SK-N-SH (cell line): ENCODE measurements around the gene TMCC3.

Experiments used
- EP300 ChIP-seq, 2 experiments: IDR thresholded peaks; 2 replicates each; pipeline versions ENCODE4 v1.4.0 to v1.6.1; 2012; ENCODE audit warnings: borderline replicate concordance in 1 of 2, low read depth in 1 of 2, low read length in 1 of 2
- FOXJ3 ChIP-seq: sonication (generic); formaldehyde crosslinking; IDR thresholded peaks from 2 replicates; pipeline ENCODE4 v1.5.1; 2020; ENCODE audit warnings: mild to moderate bottlenecking, missing genetic modification reagents
- MEF2A ChIP-seq: IDR thresholded peaks from 2 replicates; pipeline ENCODE4 v1.4.0; 2012; ENCODE audit warnings: low read depth, borderline replicate concordance
- POLR2AphosphoS5 ChIP-seq: IDR thresholded peaks from 2 replicates; pipeline ENCODE4 v1.6.1; 2012; ENCODE audit warnings: low read depth, low read length
- RAD21 ChIP-seq: IDR thresholded peaks from 2 replicates; pipeline ENCODE4 v1.6.1; 2012; ENCODE audit warnings: mild to moderate bottlenecking, low read length
- TCF12 ChIP-seq: IDR thresholded peaks from 2 replicates; pipeline ENCODE4 v1.4.0; 2012
- YY1 ChIP-seq: IDR thresholded peaks from 2 replicates; pipeline ENCODE4 v1.4.0; 2012; ENCODE audit warnings: low read depth, mild to moderate bottlenecking
- TF ChIP-seq, protein P1 (sequence below): fragments of 200-600 bp; sonication (generic); IDR thresholded peaks from 2 replicates; pipeline ENCODE4 v1.6.1; 2017; ENCODE audit warnings: antibody characterized with exemption, mild to moderate bottlenecking, moderate library complexity

DNA sequence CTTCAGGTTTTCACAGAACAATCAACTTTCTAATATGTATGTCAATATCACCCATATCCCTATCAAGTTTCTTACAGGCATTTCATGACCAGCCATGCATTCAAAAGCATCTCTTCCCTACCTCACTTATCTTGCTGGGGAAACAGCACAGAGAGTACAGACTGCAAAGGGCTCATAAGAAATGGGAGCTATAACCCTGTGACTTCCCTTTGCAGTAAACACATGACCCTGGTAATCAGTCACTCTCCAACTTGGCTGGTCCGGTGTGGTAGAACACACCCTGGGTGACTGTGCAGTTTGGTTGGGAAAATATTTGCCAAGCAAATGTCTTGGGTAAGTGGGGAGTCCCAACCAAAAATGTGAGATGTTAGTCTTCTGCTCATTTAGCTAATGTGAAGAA lies 49.4 kb upstream of the TMCC3 start:
- TF ChIP-seq, protein P1, sequence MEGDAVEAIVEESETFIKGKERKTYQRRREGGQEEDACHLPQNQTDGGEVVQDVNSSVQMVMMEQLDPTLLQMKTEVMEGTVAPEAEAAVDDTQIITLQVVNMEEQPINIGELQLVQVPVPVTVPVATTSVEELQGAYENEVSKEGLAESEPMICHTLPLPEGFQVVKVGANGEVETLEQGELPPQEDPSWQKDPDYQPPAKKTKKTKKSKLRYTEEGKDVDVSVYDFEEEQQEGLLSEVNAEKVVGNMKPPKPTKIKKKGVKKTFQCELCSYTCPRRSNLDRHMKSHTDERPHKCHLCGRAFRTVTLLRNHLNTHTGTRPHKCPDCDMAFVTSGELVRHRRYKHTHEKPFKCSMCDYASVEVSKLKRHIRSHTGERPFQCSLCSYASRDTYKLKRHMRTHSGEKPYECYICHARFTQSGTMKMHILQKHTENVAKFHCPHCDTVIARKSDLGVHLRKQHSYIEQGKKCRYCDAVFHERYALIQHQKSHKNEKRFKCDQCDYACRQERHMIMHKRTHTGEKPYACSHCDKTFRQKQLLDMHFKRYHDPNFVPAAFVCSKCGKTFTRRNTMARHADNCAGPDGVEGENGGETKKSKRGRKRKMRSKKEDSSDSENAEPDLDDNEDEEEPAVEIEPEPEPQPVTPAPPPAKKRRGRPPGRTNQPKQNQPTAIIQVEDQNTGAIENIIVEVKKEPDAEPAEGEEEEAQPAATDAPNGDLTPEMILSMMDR: no peak
- TF ChIP-seq YY1 (no peak), FOXJ3 (CRISPR knock-in tag) (no peak), RAD21 (no peak), MEF2A (no peak), POLR2AphosphoS5 (no peak), TCF12 (no peak), EP300 (IDR thresholded peaks at IDR 0.05; ENCODE audit: borderline replicate concordance in 1 of 2, low read depth in 1 of 2, low read length in 1 of 2) (no peak)
